HL-60 (cell line): ENCODE data around the gene CRYBA2.

ENCODE experiments used
- DNase-seq, 2 experiments: peaks; one replicate each; pipeline ENCODE4 v3.0.0-alpha.2; 2010 to 2020; ENCODE audit warnings: low read depth in 1 of 2, low spot score in 1 of 2
- H3K27ac ChIP-seq: fragments of 250-450 bp; sonication (Bioruptor Pico); replicated peaks from 2 replicates; pipeline ENCODE4 v1.5.1; 2020; ENCODE audit warnings: mild to moderate bottlenecking, moderate library complexity
- H3K27me3 ChIP-seq: fragments of 250-450 bp; sonication (Bioruptor Pico); 2 replicates; pipeline ENCODE4 v1.5.1; 2021; ENCODE audit warnings: mild to moderate bottlenecking, moderate library complexity; ENCODE audit not compliant: insufficient read depth, poor library complexity, severe bottlenecking
- H3K4me3 ChIP-seq: replicated peaks from 2 replicates; pipeline ENCODE4 v1.5.1; 2011; ENCODE audit warnings: mild to moderate bottlenecking, control low read depth, low read length; ENCODE audit not compliant: insufficient read depth
- CTCF ChIP-seq: IDR thresholded peaks from one replicate; pipeline ENCODE4 v1.5.1; 2011; ENCODE audit warnings: low read length, control low read depth, inconsistent platforms; ENCODE audit not compliant: insufficient read depth
- GABPA ChIP-seq: IDR thresholded peaks from 2 replicates; pipeline ENCODE4 v1.6.1; 2012; ENCODE audit warnings: low read depth
- POLR2AphosphoS5 ChIP-seq: IDR thresholded peaks from 2 replicates; pipeline ENCODE4 v1.6.1; 2012; ENCODE audit warnings: low read depth
- REST ChIP-seq: IDR thresholded peaks from 2 replicates; pipeline ENCODE4 v1.6.1; 2012; ENCODE audit warnings: low read depth; ENCODE audit not compliant: insufficient replicate concordance
- SPI1 ChIP-seq: IDR thresholded peaks from 2 replicates; pipeline ENCODE4 v1.6.1; 2012; ENCODE audit warnings: low read depth, mild to moderate bottlenecking, borderline replicate concordance

The CRYBA2 gene

GRCh38 chr2:219031005-219031738 lies 38.0 kb upstream of the CRYBA2 start:
- H3K27me3 ChIP-seq: peaks cover 27% of the 10 kb centered on the region
- TF ChIP-seq SPI1 (no peak), CTCF (no peak), REST (no peak), GABPA (no peak), POLR2AphosphoS5 (no peak)

GRCh38 chr2:219030177-219030940 lies 37.1 kb upstream of the CRYBA2 start:
- no peak overlapping the region for H3K27ac ChIP-seq
- TF ChIP-seq REST (no peak), POLR2AphosphoS5 (no peak), SPI1 (no peak), GABPA (no peak), CTCF (no peak)
- H3K4me3 ChIP-seq: no peak overlapping the region
- peaks cover 27% of the 10 kb centered on the region for H3K27me3 ChIP-seq
- DNase-seq: no peak

More at GRCh38 chr2:219031005-219031738, 38.0 kb upstream of the CRYBA2 start:
- no peak for DNase-seq
- Histone ChIP-seq H3K4me3 (no peak overlapping the region), H3K27ac (no peak overlapping the region)

- Histone ChIP-seq H3K27me3 (peaks cover 25% of the 10 kb centered on the region), H3K4me3 (no peak overlapping the region), H3K27ac (no peak overlapping the region)
- TF ChIP-seq CTCF (peak; percentile 94), SPI1 (no peak)
- peak; percentile 52 to 68 for DNase-seq
These were observed 36.6 kb upstream of the CRYBA2 start for GRCh38 chr2:219029829-219030165.
